OCI-M2 (cell line): ENCODE data around the gene VAMP5.
A peak's percentile ranks its signal among the peaks of the same experiment; 100 is the strongest.
"Not testable (repeated sequence)": the region's sequence is repeated elsewhere in the genome, so short reads cannot be mapped to it uniquely, and the experiment has no call there.

Source experiments
- DNase-seq: peaks from one replicate; lab custom pipeline; 2025; ENCODE audit not compliant: unreplicated experiment; lab: John Stamatoyannopoulos, UW

VAMP5 gene

GRCh38 chr2:85549826-85550225 is 34.4 kb upstream of the VAMP5 start:
- DNase-seq, result no peak

- no peak for DNase-seq
These were observed 33.7 kb upstream of the VAMP5 start for GRCh38 chr2:85550486-85550885.

GRCh38 chr2:85551698-85552678 is 32.2 kb upstream of the VAMP5 start:
- DNase-seq, result no peak

GRCh38 chr2:85553184-85553583 is 31.0 kb upstream of the VAMP5 start:
- no peak for DNase-seq

- no peak for DNase-seq
These were observed 29.1 kb upstream of the VAMP5 start for GRCh38 chr2:85554980-85555612.

GRCh38 chr2:85557130-85557529 is 27.1 kb upstream of the VAMP5 start:
- DNase-seq, result no peak

- no peak for DNase-seq
These were observed 26.1 kb upstream of the VAMP5 start for GRCh38 chr2:85558160-85558559.

- not testable (repeated sequence) for DNase-seq
These were observed 23.9 kb upstream of the VAMP5 start for GRCh38 chr2:85560403-85560726.

GRCh38 chr2:85560812-85561279 is 23.4 kb upstream of the VAMP5 start:
- DNase-seq, result no peak

GRCh38 chr2:85561280-85562212 is 22.7 kb upstream of the VAMP5 start, which contains the start of gene GGCX:
TSS of gene GGCX (minus strand) at chr2:85561493. CDS start at chr2:85561428, 65 bp downstream.
- peak; percentile 58 for DNase-seq

GRCh38 chr2:85564144-85564563 is 20.1 kb upstream of the VAMP5 start:
- DNase-seq, result no peak

- no peak for DNase-seq
These were observed 18.0 kb upstream of the VAMP5 start for GRCh38 chr2:85566265-85566664.

- DNase-seq, result no peak
These were observed 8.5 kb upstream of the VAMP5 start for GRCh38 chr2:85575739-85576138.

GRCh38 chr2:85577063-85577385 is 7.2 kb upstream of the VAMP5 start:
- no peak for DNase-seq

GRCh38 chr2:85577386-85578242 is 6.6 kb upstream of the VAMP5 start, which contains the start of gene VAMP8:
TSS of gene VAMP8 (plus strand) at chr2:85577586. CDS start at chr2:85577647, 61 bp downstream.
- no peak for DNase-seq

GRCh38 chr2:85578243-85579180 is 5.7 kb upstream of the VAMP5 start:
- no peak for DNase-seq

- DNase-seq, result no peak
These were observed 4.8 kb upstream of the VAMP5 start for GRCh38 chr2:85579266-85579935.

GRCh38 chr2:85580206-85580605 is 4.0 kb upstream of the VAMP5 start:
- no peak for DNase-seq
